Measurements from ENCODE around the gene PRPH2. TPM values are rescaled to one million over a fixed set of nuclear protein-coding genes. Genes with fewer than 3 reads are reported as not detected.
"Not testable (repeated sequence)": the region's sequence is repeated elsewhere in the genome, so short reads cannot be mapped to it uniquely, and the experiment has no call there.

PRPH2 gene
- total RNA-seq, 6 experiments from 2014 or later, result 0.16 TPM; not detected in 5

- peaks cover 0 to 15% (median 3%) of the 10 kb centered on the region in 4 donors for H3K4me1 ChIP-seq
- TF ChIP-seq POLR2A (IDR thresholded peaks at IDR 0.05) (no peak), CTCF (IDR thresholded peaks at IDR 0.05) (no peak)
- H3K4me3 ChIP-seq, result peak overlapping the region; percentile 83 to 98 (median 86)
- no peaks in the 10 kb centered on the region for H3K36me3 ChIP-seq
- peak in 1 of 3 donors; percentile 38 for DNase-seq
- no peaks in the 10 kb centered on the region for H3K9me3 ChIP-seq
- no peak for ATAC-seq
- H3K27me3 ChIP-seq, result no peaks in the 10 kb centered on the region
- no peak overlapping the region for H3K27ac ChIP-seq
- 59% methylated on average over 21 of the region's 21 CpGs for WGBS (ENCODE audit: insufficient coverage, low coverage, low lambda C conversion rate, missing lambda C conversion rate)
- intact Hi-C loops (cut with DNase I), result loop anchor here in 1 of 2 donors (10.0 kb wide), 1 partner anchor 140 kb away; no protein-coding TSS in a partner anchor
Measured at GRCh38 chr6:42744351-42744893, 22.0 kb upstream of the PRPH2 start.

- no peak overlapping the region for H3K27ac ChIP-seq
- no peaks in the 10 kb centered on the region for H3K9me3 ChIP-seq
- ATAC-seq (no peak), DNase-seq (no peak)
- H3K4me3 ChIP-seq, result no peak overlapping the region
- no peaks in the 10 kb centered on the region for H3K36me3 ChIP-seq
- H3K4me1 ChIP-seq, result peaks cover 0 to 15% (median 3%) of the 10 kb centered on the region in 4 donors
- H3K27me3 ChIP-seq, result no peaks in the 10 kb centered on the region
- 48% methylated on average over 2 of the region's 5 CpGs for WGBS (ENCODE audit: insufficient coverage, low coverage, low lambda C conversion rate, missing lambda C conversion rate)
- TF ChIP-seq CTCF (IDR thresholded peaks at IDR 0.05) (no peak), POLR2A (IDR thresholded peaks at IDR 0.05) (no peak)
- intact Hi-C loops (cut with DNase I), result loop anchor here in 1 of 2 donors (10.0 kb wide), 1 partner anchor 142 kb away; no protein-coding TSS in a partner anchor
Measured at GRCh38 chr6:42742116-42742894, 19.9 kb upstream of the PRPH2 start.

GRCh38 chr6:42740725-42741124 lies 18.3 kb upstream of the PRPH2 start:
- no peaks in the 10 kb centered on the region for H3K36me3 ChIP-seq
- 48% methylated on average over 2 of the region's 3 CpGs for WGBS (ENCODE audit: insufficient coverage, low coverage, low lambda C conversion rate, missing lambda C conversion rate)
- DNase-seq (no peak), ATAC-seq (no peak)
- TF ChIP-seq POLR2A (IDR thresholded peaks at IDR 0.05), result no peak
- no peak for TF ChIP-seq CTCF (IDR thresholded peaks at IDR 0.05)
- H3K27me3 ChIP-seq, result no peaks in the 10 kb centered on the region
- H3K4me3 ChIP-seq, result no peak overlapping the region
- H3K4me1 ChIP-seq, result peaks cover 0 to 15% (median 3%) of the 10 kb centered on the region in 4 donors
- H3K27ac ChIP-seq, result no peak overlapping the region
- intact Hi-C loops (cut with DNase I), result loop anchor here in 1 of 2 donors (10.0 kb wide), 1 partner anchor 144 kb away; no protein-coding TSS in a partner anchor
- H3K9me3 ChIP-seq, result no peaks in the 10 kb centered on the region

GRCh38 chr6:42735976-42736375 lies 13.6 kb upstream of the PRPH2 start:
- intact Hi-C loops (cut with DNase I), result no loop called here
- no peaks in the 10 kb centered on the region for H3K36me3 ChIP-seq
- H3K4me3 ChIP-seq, result no peak overlapping the region
- DNase-seq (no peak), ATAC-seq (no peak)
- no peaks in the 10 kb centered on the region for H3K4me1 ChIP-seq
- no peak overlapping the region for H3K27ac ChIP-seq
- H3K9me3 ChIP-seq, result no peaks in the 10 kb centered on the region
- TF ChIP-seq POLR2A (IDR thresholded peaks at IDR 0.05), result no peak
- no peak for TF ChIP-seq CTCF (IDR thresholded peaks at IDR 0.05)
- H3K27me3 ChIP-seq, result no peaks in the 10 kb centered on the region
- WGBS (ENCODE audit: insufficient coverage, low coverage, low lambda C conversion rate, missing lambda C conversion rate), result 93% methylated on average over 2 of the region's 3 CpGs

GRCh38 chr6:42733867-42734481 lies 11.6 kb upstream of the PRPH2 start:
- H3K27me3 ChIP-seq; DNase-seq; H3K4me3 ChIP-seq; H3K9me3 ChIP-seq; H3K36me3 ChIP-seq; ATAC-seq; H3K27ac ChIP-seq; H3K4me1 ChIP-seq; intact Hi-C loops (cut with DNase I): not testable (repeated sequence)
- WGBS (ENCODE audit: insufficient coverage, low coverage, low lambda C conversion rate, missing lambda C conversion rate), result 70% methylated on average over 7 of the region's 13 CpGs
